HEK293 (cell line): ENCODE measurements around the gene TAF5L.

Experiments used
- CTCF ChIA-PET: fragments of 350-600 bp; formaldehyde crosslinking; extraction: SDS; loops from one replicate; lab custom pipeline; 2021; ENCODE audit warnings: antibody characterized with exemption; lab: Yijun Ruan, JAX
- POLR2A ChIA-PET: fragments of 300-600 bp; formaldehyde crosslinking; extraction: SDS; loops from one replicate; lab custom pipeline; 2020; ENCODE audit warnings: antibody characterized with exemption, inconsistent platforms; lab: Yijun Ruan, JAX
- H3K27ac ChIP-seq: fragments of 200-500 bp; sonication (Bioruptor generic); 2 replicates; pipeline ENCODE4 v1.5.1; 2014; ENCODE audit warnings: low read depth, low read length, control low read depth, inconsistent platforms; ENCODE audit errors: extremely low read depth
- H3K36me3 ChIP-seq, 2 experiments: fragments of 200-500 bp in 1 of 2; sonication (Bioruptor generic) in 1 of 2; 1 replicate in 1 of 2; 2 replicates in 1 of 2; pipeline ENCODE4 v1.5.1; 2014 to 2017; ENCODE audit warnings: inconsistent platforms in 2 of 2, low read length in 2 of 2; ENCODE audit not compliant: control insufficient read depth in 2 of 2, insufficient read depth in 1 of 2
- H3K4me1 ChIP-seq: fragments of 200-500 bp; sonication (Bioruptor generic); 2 replicates; pipeline ENCODE4 v1.5.1; 2014; ENCODE audit warnings: mild to moderate bottlenecking, low read length, inconsistent platforms; ENCODE audit not compliant: control insufficient read depth, insufficient read depth
- H3K4me3 ChIP-seq: 2 replicates; pipeline ENCODE4 v1.5.1; 2011; ENCODE audit warnings: low read depth, mild to moderate bottlenecking, control low read depth, low read length, moderate library complexity
- H3K9me3 ChIP-seq: fragments of 200-500 bp; sonication (Bioruptor generic); 2 replicates; pipeline ENCODE4 v1.5.1; 2014; ENCODE audit warnings: low read depth, low read length, inconsistent platforms; ENCODE audit not compliant: control insufficient read depth, insufficient read depth
- EGR2 ChIP-seq: fragments of 450-650 bp; formaldehyde crosslinking; IDR thresholded peaks from 2 replicates; pipeline ENCODE4 v1.5.1; 2016; ENCODE audit warnings: low read depth, missing biosample characterization, missing genetic modification characterization
- GFI1B ChIP-seq: fragments of 450-650 bp; formaldehyde crosslinking; IDR thresholded peaks from 2 replicates; pipeline ENCODE4 v1.5.1; 2016; ENCODE audit warnings: missing biosample characterization, missing genetic modification characterization
- GLIS2 ChIP-seq: fragments of 450-650 bp; formaldehyde crosslinking; IDR thresholded peaks from 2 replicates; pipeline ENCODE4 v1.5.1; 2016; ENCODE audit warnings: missing biosample characterization, missing genetic modification characterization
- RBAK ChIP-seq: fragments of 450-650 bp; formaldehyde crosslinking; IDR thresholded peaks from 2 replicates; pipeline ENCODE4 v1.5.1; 2016; ENCODE audit warnings: missing biosample characterization, missing genetic modification characterization
- REPIN1 ChIP-seq: fragments of 450-650 bp; formaldehyde crosslinking; IDR thresholded peaks from 2 replicates; pipeline ENCODE4 v1.5.1; 2017; ENCODE audit warnings: missing biosample characterization, missing genetic modification characterization, low read depth
- SALL2 ChIP-seq: fragments of 450-650 bp; formaldehyde crosslinking; IDR thresholded peaks from 2 replicates; pipeline ENCODE4 v1.5.0; 2017; ENCODE audit warnings: missing biosample characterization, mild to moderate bottlenecking, missing genetic modification characterization, borderline replicate concordance
- ZNF140 ChIP-seq: fragments of 450-650 bp; formaldehyde crosslinking; IDR thresholded peaks from 2 replicates; pipeline ENCODE4 v1.5.1; 2016; ENCODE audit warnings: missing biosample characterization, missing genetic modification characterization
- ZNF146 ChIP-seq: fragments of 450-650 bp; formaldehyde crosslinking; IDR thresholded peaks from 2 replicates; pipeline ENCODE4 v1.5.1; 2016; ENCODE audit warnings: missing biosample characterization, missing genetic modification characterization
- ZNF155 ChIP-seq: fragments of 450-650 bp; formaldehyde crosslinking; IDR thresholded peaks from 2 replicates; pipeline ENCODE4 v1.5.1; 2016; ENCODE audit warnings: missing biosample characterization, missing genetic modification characterization
- ZNF266 ChIP-seq: fragments of 450-650 bp; formaldehyde crosslinking; IDR thresholded peaks from 2 replicates; pipeline ENCODE4 v1.5.1; 2016; ENCODE audit warnings: missing biosample characterization, missing genetic modification characterization, low read depth
- ZNF335 ChIP-seq: fragments of 450-650 bp; formaldehyde crosslinking; conservative IDR thresholded peaks from 2 replicates; pipeline ENCODE4 v1.5.1; 2016; ENCODE audit warnings: missing biosample characterization, missing genetic modification characterization
- ZNF341 ChIP-seq: fragments of 450-650 bp; formaldehyde crosslinking; IDR thresholded peaks from 2 replicates; pipeline ENCODE4; 2016; ENCODE audit warnings: low read depth, missing biosample characterization, missing genetic modification characterization
- ZNF354C ChIP-seq: fragments of 450-650 bp; formaldehyde crosslinking; IDR thresholded peaks from 2 replicates; pipeline ENCODE4 v1.5.1; 2016; ENCODE audit warnings: missing biosample characterization, missing genetic modification characterization, low read depth, borderline replicate concordance
- ZNF391 ChIP-seq: fragments of 450-650 bp; formaldehyde crosslinking; IDR thresholded peaks from 2 replicates; pipeline ENCODE4 v1.5.1; 2016; ENCODE audit warnings: low read depth, missing biosample characterization, missing genetic modification characterization, borderline replicate concordance
- ZNF404 ChIP-seq: fragments of 450-650 bp; formaldehyde crosslinking; IDR thresholded peaks from 2 replicates; pipeline ENCODE4 v1.5.1; 2017; ENCODE audit warnings: missing biosample characterization, missing genetic modification characterization
- ZNF473 ChIP-seq: fragments of 450-650 bp; formaldehyde crosslinking; IDR thresholded peaks from 2 replicates; pipeline ENCODE4 v1.5.1; 2017; ENCODE audit warnings: missing biosample characterization, missing genetic modification characterization
- ZNF510 ChIP-seq: fragments of 450-650 bp; formaldehyde crosslinking; IDR thresholded peaks from 2 replicates; pipeline ENCODE4 v1.5.1; 2018; ENCODE audit warnings: mild to moderate bottlenecking, missing genetic modification characterization, missing biosample characterization; ENCODE audit not compliant: insufficient replicate concordance
- ZNF549 ChIP-seq: fragments of 450-650 bp; IDR thresholded peaks from 2 replicates; pipeline ENCODE4 v1.5.1; 2018; ENCODE audit warnings: missing biosample characterization, missing genetic modification characterization, mild to moderate bottlenecking, inconsistent platforms, moderate library complexity
- ZNF600 ChIP-seq: fragments of 450-650 bp; formaldehyde crosslinking; IDR thresholded peaks from 2 replicates; pipeline ENCODE4 v1.5.1; 2016; ENCODE audit warnings: missing biosample characterization, missing genetic modification characterization
- ZNF623 ChIP-seq: fragments of 450-650 bp; formaldehyde crosslinking; IDR thresholded peaks from 2 replicates; pipeline ENCODE4 v1.5.1; 2016; ENCODE audit warnings: missing biosample characterization, missing genetic modification characterization
- ZNF785 ChIP-seq: fragments of 450-650 bp; formaldehyde crosslinking; IDR thresholded peaks from 2 replicates; pipeline ENCODE4 v1.5.1; 2016; ENCODE audit warnings: missing biosample characterization, missing genetic modification characterization
- ZNF791 ChIP-seq: fragments of 450-650 bp; formaldehyde crosslinking; IDR thresholded peaks from 2 replicates; pipeline ENCODE4 v1.5.1; 2016; ENCODE audit warnings: missing biosample characterization, missing genetic modification characterization
- TF ChIP-seq, protein P1 (sequence below): fragments of 450-650 bp; formaldehyde crosslinking; IDR thresholded peaks from 2 replicates; pipeline ENCODE4 v1.5.1; 2016; ENCODE audit warnings: missing biosample characterization, missing genetic modification characterization, borderline replicate concordance
- TF ChIP-seq, protein P2 (sequence below): fragments of 450-650 bp; formaldehyde crosslinking; IDR thresholded peaks from 2 replicates; pipeline ENCODE4 v1.5.1; 2016; ENCODE audit warnings: missing biosample characterization, missing genetic modification characterization
- TF ChIP-seq, protein P3 (sequence below): fragments of 450-650 bp; formaldehyde crosslinking; IDR thresholded peaks from 2 replicates; pipeline ENCODE4 v1.5.1; 2016; ENCODE audit warnings: missing biosample characterization, missing genetic modification characterization
- TF ChIP-seq, protein P4 (sequence below): fragments of 450-650 bp; IDR thresholded peaks from 2 replicates; pipeline ENCODE4 v1.5.1; 2018; ENCODE audit warnings: missing biosample characterization, missing genetic modification characterization

The TAF5L gene

DNA sequence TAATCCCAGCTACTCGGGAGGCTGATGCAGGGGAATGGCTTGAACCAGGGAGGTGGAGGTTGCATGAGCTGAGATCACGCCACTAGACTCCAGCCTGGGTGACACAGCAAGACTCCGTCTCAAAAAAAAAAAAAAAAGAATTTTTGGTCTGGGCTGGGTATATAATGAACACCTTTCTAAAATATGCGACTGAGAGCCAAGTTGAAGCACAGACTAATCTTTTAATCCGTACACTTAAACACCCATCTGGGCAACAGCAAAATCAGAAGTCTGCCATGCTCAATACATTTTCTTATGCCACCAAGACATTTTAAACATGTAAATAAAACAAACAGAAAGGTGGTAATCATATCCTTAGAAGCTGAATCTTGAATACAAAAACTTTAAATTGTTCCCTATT, 35.8 kb downstream of the TAF5L start (continued):
- TF ChIP-seq, protein P1, sequence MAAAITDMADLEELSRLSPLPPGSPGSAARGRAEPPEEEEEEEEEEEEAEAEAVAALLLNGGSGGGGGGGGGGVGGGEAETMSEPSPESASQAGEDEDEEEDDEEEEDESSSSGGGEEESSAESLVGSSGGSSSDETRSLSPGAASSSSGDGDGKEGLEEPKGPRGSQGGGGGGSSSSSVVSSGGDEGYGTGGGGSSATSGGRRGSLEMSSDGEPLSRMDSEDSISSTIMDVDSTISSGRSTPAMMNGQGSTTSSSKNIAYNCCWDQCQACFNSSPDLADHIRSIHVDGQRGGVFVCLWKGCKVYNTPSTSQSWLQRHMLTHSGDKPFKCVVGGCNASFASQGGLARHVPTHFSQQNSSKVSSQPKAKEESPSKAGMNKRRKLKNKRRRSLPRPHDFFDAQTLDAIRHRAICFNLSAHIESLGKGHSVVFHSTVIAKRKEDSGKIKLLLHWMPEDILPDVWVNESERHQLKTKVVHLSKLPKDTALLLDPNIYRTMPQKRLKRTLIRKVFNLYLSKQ (tag by site-specific recombination) = no peak
- TF ChIP-seq ZNF549 (tag by site-specific recombination) = no peak
- TF ChIP-seq ZNF785 (tag by site-specific recombination) = no peak
- TF ChIP-seq GLIS2 (tag by site-specific recombination) = no peak
- no peak for TF ChIP-seq ZNF473
- TF ChIP-seq ZNF791 (tag by site-specific recombination) = no peak

DNA sequence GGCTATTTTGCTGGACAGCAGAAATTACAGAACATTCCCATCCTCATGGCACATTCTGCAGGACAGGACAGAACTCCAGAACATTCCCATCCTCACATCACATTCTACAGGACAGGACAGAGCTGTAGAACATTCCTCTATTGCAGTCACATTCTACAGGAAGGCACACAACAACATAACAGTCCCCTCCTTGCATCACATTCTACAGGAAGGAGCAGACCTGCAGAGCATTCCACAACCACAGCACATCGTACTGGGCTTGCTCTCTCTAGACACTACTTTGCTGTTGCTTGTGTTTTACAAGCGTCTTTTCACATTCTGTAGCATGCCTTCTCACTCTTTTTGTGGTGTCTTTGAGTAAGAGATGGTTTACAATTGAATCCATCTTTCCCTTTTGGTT, 40.6 kb downstream of the TAF5L start:
- TF ChIP-seq ZNF391 (no peak), ZNF140 (no peak), ZNF600 (tag by site-specific recombination) (peak; percentile 86), ZNF155 (no peak), ZNF341 (tag by site-specific recombination) (no peak)
- TF ChIP-seq, protein P2, sequence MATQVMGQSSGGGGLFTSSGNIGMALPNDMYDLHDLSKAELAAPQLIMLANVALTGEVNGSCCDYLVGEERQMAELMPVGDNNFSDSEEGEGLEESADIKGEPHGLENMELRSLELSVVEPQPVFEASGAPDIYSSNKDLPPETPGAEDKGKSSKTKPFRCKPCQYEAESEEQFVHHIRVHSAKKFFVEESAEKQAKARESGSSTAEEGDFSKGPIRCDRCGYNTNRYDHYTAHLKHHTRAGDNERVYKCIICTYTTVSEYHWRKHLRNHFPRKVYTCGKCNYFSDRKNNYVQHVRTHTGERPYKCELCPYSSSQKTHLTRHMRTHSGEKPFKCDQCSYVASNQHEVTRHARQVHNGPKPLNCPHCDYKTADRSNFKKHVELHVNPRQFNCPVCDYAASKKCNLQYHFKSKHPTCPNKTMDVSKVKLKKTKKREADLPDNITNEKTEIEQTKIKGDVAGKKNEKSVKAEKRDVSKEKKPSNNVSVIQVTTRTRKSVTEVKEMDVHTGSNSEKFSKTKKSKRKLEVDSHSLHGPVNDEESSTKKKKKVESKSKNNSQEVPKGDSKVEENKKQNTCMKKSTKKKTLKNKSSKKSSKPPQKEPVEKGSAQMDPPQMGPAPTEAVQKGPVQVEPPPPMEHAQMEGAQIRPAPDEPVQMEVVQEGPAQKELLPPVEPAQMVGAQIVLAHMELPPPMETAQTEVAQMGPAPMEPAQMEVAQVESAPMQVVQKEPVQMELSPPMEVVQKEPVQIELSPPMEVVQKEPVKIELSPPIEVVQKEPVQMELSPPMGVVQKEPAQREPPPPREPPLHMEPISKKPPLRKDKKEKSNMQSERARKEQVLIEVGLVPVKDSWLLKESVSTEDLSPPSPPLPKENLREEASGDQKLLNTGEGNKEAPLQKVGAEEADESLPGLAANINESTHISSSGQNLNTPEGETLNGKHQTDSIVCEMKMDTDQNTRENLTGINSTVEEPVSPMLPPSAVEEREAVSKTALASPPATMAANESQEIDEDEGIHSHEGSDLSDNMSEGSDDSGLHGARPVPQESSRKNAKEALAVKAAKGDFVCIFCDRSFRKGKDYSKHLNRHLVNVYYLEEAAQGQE (tag by site-specific recombination) = peak; percentile 74
- TF ChIP-seq, all 188 proteins: peak for 2
- Histone ChIP-seq H3K36me3 (peaks cover 0 to 5% of the 10 kb centered on the region in 2 experiments; a peak in 1 of 3 replicates), H3K27ac (no peak overlapping the region), H3K4me1 (no peaks in the 10 kb centered on the region), H3K4me3 (no peak overlapping the region), H3K9me3 (no peaks in the 10 kb centered on the region)
- POLR2A ChIA-PET = interaction anchor here (0.6 to 1.0 kb wide), 2 partner anchors 12 to 22 kb away, joined by 3 read pairs; no protein-coding TSS in a partner anchor
- CTCF ChIA-PET = no interaction called here

DNA sequence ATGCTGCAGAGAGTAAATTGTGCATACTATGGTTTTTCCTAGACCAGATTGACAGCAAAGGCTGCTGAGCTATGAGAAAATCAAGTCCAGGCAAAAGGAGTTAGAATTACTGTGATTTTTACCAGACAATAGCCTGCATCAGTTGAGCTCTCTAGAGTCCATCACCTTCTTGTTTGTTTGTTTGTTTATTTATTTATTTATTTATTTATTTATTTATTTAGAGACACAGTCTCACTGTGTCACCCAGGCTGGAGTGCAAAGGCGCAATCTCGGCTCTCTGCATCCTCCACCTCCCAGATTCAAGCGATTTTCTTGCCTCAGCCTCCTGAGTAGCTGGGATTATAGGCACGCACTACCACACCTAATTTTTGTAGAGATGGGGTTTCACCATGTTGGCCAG, 43.2 kb downstream of the TAF5L start:
- no peaks in the 10 kb centered on the region for H3K9me3 ChIP-seq
- H3K27ac ChIP-seq = no peak overlapping the region
- H3K4me3 ChIP-seq = no peak overlapping the region
- H3K4me1 ChIP-seq = peaks cover 9% of the 10 kb centered on the region
- ChIA-PET POLR2A (interaction anchor here (1.1 to 1.6 kb wide), 2 partner anchors 10 to 24 kb away, joined by 3 to 7 read pairs; partner anchors contain the start of gene ABCB10), CTCF (interaction anchor here (0.8 to 1.9 kb wide), 2 partner anchors 12 to 24 kb away, joined by 3 to 8 read pairs; partner anchors contain the start of gene ABCB10)
- H3K36me3 ChIP-seq = no peaks in the 10 kb centered on the region
- no peak for TF ChIP-seq ZNF146 (tag by site-specific recombination)
- TF ChIP-seq GFI1B (tag by site-specific recombination) = 0 out of 2 replicates have a peak, but pooled peaks have one; percentile 31
- TF ChIP-seq, protein P3, sequence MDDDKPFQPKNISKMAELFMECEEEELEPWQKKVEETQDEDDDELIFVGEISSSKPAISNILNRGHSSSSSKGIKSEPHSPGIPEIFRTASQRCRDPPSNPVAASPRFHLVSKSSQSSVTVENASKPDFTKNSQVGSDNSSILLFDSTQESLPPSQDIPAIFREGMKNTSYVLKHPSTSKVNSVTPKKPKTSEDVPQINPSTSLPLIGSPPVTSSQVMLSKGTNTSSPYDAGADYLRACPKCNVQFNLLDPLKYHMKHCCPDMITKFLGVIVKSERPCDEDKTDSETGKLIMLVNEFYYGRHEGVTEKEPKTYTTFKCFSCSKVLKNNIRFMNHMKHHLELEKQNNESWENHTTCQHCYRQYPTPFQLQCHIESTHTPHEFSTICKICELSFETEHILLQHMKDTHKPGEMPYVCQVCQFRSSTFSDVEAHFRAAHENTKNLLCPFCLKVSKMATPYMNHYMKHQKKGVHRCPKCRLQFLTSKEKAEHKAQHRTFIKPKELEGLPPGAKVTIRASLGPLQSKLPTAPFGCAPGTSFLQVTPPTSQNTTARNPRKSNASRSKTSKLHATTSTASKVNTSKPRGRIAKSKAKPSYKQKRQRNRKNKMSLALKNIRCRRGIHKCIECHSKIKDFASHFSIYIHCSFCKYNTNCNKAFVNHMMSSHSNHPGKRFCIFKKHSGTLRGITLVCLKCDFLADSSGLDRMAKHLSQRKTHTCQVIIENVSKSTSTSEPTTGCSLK (tag by site-specific recombination) = no peak
- TF ChIP-seq ZNF510 (tag by site-specific recombination) = peak; percentile 54
- peak; percentile 68; the same call in 1 of the 2 replicates for TF ChIP-seq ZNF266
- TF ChIP-seq ZNF335 (tag by site-specific recombination) = no peak
- TF ChIP-seq ZNF404 (tag by site-specific recombination) = peak; percentile 79; the same call in 1 of the 2 replicates
- TF ChIP-seq SALL2 (tag by site-specific recombination) = no peak
- no peak for TF ChIP-seq REPIN1 (tag by site-specific recombination)
- TF ChIP-seq, protein P4, sequence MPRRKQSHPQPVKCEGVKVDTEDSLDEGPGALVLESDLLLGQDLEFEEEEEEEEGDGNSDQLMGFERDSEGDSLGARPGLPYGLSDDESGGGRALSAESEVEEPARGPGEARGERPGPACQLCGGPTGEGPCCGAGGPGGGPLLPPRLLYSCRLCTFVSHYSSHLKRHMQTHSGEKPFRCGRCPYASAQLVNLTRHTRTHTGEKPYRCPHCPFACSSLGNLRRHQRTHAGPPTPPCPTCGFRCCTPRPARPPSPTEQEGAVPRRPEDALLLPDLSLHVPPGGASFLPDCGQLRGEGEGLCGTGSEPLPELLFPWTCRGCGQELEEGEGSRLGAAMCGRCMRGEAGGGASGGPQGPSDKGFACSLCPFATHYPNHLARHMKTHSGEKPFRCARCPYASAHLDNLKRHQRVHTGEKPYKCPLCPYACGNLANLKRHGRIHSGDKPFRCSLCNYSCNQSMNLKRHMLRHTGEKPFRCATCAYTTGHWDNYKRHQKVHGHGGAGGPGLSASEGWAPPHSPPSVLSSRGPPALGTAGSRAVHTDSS (tag by site-specific recombination) = no peak
- peak; percentile 49 for TF ChIP-seq ZNF623 (tag by site-specific recombination)
- peak; percentile 54; the same call in 1 of the 2 replicates for TF ChIP-seq ZNF140
- 0 out of 2 replicates have a peak, but pooled peaks have one; percentile 59 for TF ChIP-seq RBAK (tag by site-specific recombination)
- TF ChIP-seq ZNF354C (tag by site-specific recombination) = 0 out of 2 replicates have a peak, but pooled peaks have one; percentile 36
- TF ChIP-seq EGR2 (tag by site-specific recombination) = no peak
